Upper lobe of right lung (tissue), 1 donor: ENCODE data around the gene AHI1. TPM values are rescaled to one million over a fixed set of nuclear protein-coding genes. Genes with fewer than 3 reads are reported as not detected.
A peak's percentile ranks its signal among the peaks of the same experiment; 100 is the strongest.

Experiments
- ATAC-seq: fragments of 200-7000 bp; cut with Tn5 transposase; one replicate; pipeline ENCODE4 v1.9.1; 2020; ENCODE audit warnings: mild to moderate bottlenecking, moderate library complexity
- DNase-seq: peaks from one replicate; pipeline ENCODE4 v3.0.0-alpha.2; 2020
- H3K27ac ChIP-seq: fragments of 200-600 bp; one replicate; pipeline ENCODE4 v1.8.0; 2022
- H3K27me3 ChIP-seq: fragments of 200-600 bp; one replicate; pipeline ENCODE4 v1.8.0; 2022; ENCODE audit warnings: mild to moderate bottlenecking
- H3K36me3 ChIP-seq: fragments of 200-600 bp; one replicate; pipeline ENCODE4 v1.8.0; 2022
- H3K4me1 ChIP-seq: fragments of 200-600 bp; one replicate; pipeline ENCODE4 v1.8.0; 2022
- H3K4me3 ChIP-seq: fragments of 200-600 bp; one replicate; pipeline ENCODE4 v1.8.0; 2022; ENCODE audit warnings: mild to moderate bottlenecking
- H3K9me3 ChIP-seq: fragments of 200-600 bp; one replicate; pipeline ENCODE4 v1.8.0; 2022
- CTCF ChIP-seq: fragments of 200-600 bp; IDR thresholded peaks from one replicate; pipeline ENCODE4 v1.8.0; 2022; ENCODE audit warnings: antibody characterized with exemption
- intact Hi-C: fragments of 100-400 bp; cut with DNase I; formaldehyde crosslinking; loops from one replicate; pipeline ENCODE4 v1.11.0; 2022
- total RNA-seq: library from RNA; stranded (reverse); fragmentation: NEBNext Ultra II Directional; extraction: Animal tissue kit (Norgen Biotek cat#: 25700); gene quantifications from one replicate; pipeline ENCODE4 v1.2.1, GENCODE V29; 2021
- donor health status: DM: no; HTN: yes; CAD: no; lungs with severe emphysema.

Gene AHI1
- total RNA-seq, 1 donor from 2014 or later: 33.4 TPM

GRCh38 chr6:135323979-135324378, 173.6 kb downstream of the AHI1 start:
- ATAC-seq: no peak
- Histone ChIP-seq H3K4me3 (no peak overlapping the region), H3K27me3 (no peaks in the 10 kb centered on the region), H3K27ac (no peak overlapping the region), H3K9me3 (no peaks in the 10 kb centered on the region), H3K4me1 (no peaks in the 10 kb centered on the region), H3K36me3 (no peaks in the 10 kb centered on the region)
- intact Hi-C loops: no loop called here
- DNase-seq: no peak
- no peak for TF ChIP-seq CTCF

GRCh38 chr6:135323202-135323668, 174.3 kb downstream of the AHI1 start:
- intact Hi-C loops: no loop called here
- no peaks in the 10 kb centered on the region for H3K9me3 ChIP-seq
- H3K4me1 ChIP-seq: no peaks in the 10 kb centered on the region
- H3K36me3 ChIP-seq: no peaks in the 10 kb centered on the region
- H3K27me3 ChIP-seq: no peaks in the 10 kb centered on the region
- no peak for TF ChIP-seq CTCF
- H3K4me3 ChIP-seq: no peak overlapping the region
- DNase-seq: no peak
- peak; percentile 39 for ATAC-seq
- no peak overlapping the region for H3K27ac ChIP-seq

- no peak for ATAC-seq
- no peak for DNase-seq
- intact Hi-C loops: no loop called here
- Histone ChIP-seq H3K36me3 (no peaks in the 10 kb centered on the region), H3K9me3 (no peaks in the 10 kb centered on the region), H3K4me3 (no peak overlapping the region), H3K27ac (no peak overlapping the region), H3K4me1 (no peaks in the 10 kb centered on the region), H3K27me3 (no peaks in the 10 kb centered on the region)
- no peak for TF ChIP-seq CTCF
Measured at GRCh38 chr6:135322427-135323201, 174.9 kb downstream of the AHI1 start.

GRCh38 chr6:135320721-135321621, 176.6 kb downstream of the AHI1 start:
- H3K9me3 ChIP-seq: no peaks in the 10 kb centered on the region
- no peak for TF ChIP-seq CTCF
- no peaks in the 10 kb centered on the region for H3K4me1 ChIP-seq
- H3K27me3 ChIP-seq: no peaks in the 10 kb centered on the region
- no peaks in the 10 kb centered on the region for H3K36me3 ChIP-seq
- H3K27ac ChIP-seq: no peak overlapping the region
- intact Hi-C loops: no loop called here
- H3K4me3 ChIP-seq: no peak overlapping the region
- no peak for ATAC-seq
- DNase-seq: no peak

GRCh38 chr6:135319819-135320218, 177.7 kb downstream of the AHI1 start:
- no peak for TF ChIP-seq CTCF
- Histone ChIP-seq H3K4me1 (no peaks in the 10 kb centered on the region), H3K36me3 (no peaks in the 10 kb centered on the region), H3K27ac (no peak overlapping the region), H3K9me3 (no peaks in the 10 kb centered on the region), H3K4me3 (no peak overlapping the region), H3K27me3 (no peaks in the 10 kb centered on the region)
- no peak for ATAC-seq
- DNase-seq: no peak
- intact Hi-C loops: no loop called here
